T-helper 2 cell treated with Interferon-gamma antibody and Interleukin-4, amounts not matched to agents 5 μg/mL and 100 μg/mL, for 36 hours (primary cell): ENCODE results near the gene SLC25A19.
"Not testable (repeated sequence)": the region's sequence is repeated elsewhere in the genome, so short reads cannot be mapped to it uniquely, and the experiment has no call there.

Experiments used
- DNase-seq: peaks from one replicate; pipeline ENCODE4 v3.0.0; 2021; ENCODE audit warnings: low spot score
- H3K27ac Mint-ChIP-seq: one replicate; pipeline ENCODE4 v1.8.0; 2021; ENCODE audit warnings: mild to moderate bottlenecking, mixed read lengths
- H3K27me3 Mint-ChIP-seq: one replicate; pipeline ENCODE4 v1.8.0; 2021; ENCODE audit warnings: low read depth, mixed read lengths
- H3K36me3 Mint-ChIP-seq: one replicate; pipeline ENCODE4 v1.8.0; 2021; ENCODE audit warnings: low read depth, mixed read lengths
- H3K4me1 Mint-ChIP-seq: one replicate; pipeline ENCODE4 v1.8.0; 2021; ENCODE audit warnings: low read depth, mixed read lengths
- H3K4me3 Mint-ChIP-seq: one replicate; pipeline ENCODE4 v1.8.0; 2022; ENCODE audit warnings: mild to moderate bottlenecking, moderate library complexity, mixed read lengths
- H3K9me3 Mint-ChIP-seq: one replicate; pipeline ENCODE4 v1.8.0; 2021; ENCODE audit warnings: mixed read lengths

SLC25A19 gene

DNA sequence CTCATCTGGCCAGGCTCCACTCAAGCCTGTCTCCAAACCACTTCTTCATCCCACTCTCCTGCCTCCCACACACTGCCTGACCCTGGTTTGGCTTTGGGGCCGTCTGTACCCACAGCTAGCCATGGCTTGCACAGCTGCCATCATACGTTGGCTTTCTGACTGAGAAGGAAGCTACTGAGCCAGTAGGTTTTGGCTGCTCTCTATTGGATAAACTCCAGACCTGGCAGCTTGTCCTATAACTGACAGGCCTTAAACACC lies 22.2 kb downstream of the SLC25A19 start:
- H3K9me3 Mint-ChIP-seq: no peaks in the 10 kb centered on the region
- H3K27ac Mint-ChIP-seq: no peak overlapping the region
- peaks cover 29% of the 10 kb centered on the region for H3K36me3 Mint-ChIP-seq
- H3K4me1 Mint-ChIP-seq: peaks cover 29% of the 10 kb centered on the region
- no peak for DNase-seq
- no peaks in the 10 kb centered on the region for H3K27me3 Mint-ChIP-seq
- no peak overlapping the region for H3K4me3 Mint-ChIP-seq

DNA sequence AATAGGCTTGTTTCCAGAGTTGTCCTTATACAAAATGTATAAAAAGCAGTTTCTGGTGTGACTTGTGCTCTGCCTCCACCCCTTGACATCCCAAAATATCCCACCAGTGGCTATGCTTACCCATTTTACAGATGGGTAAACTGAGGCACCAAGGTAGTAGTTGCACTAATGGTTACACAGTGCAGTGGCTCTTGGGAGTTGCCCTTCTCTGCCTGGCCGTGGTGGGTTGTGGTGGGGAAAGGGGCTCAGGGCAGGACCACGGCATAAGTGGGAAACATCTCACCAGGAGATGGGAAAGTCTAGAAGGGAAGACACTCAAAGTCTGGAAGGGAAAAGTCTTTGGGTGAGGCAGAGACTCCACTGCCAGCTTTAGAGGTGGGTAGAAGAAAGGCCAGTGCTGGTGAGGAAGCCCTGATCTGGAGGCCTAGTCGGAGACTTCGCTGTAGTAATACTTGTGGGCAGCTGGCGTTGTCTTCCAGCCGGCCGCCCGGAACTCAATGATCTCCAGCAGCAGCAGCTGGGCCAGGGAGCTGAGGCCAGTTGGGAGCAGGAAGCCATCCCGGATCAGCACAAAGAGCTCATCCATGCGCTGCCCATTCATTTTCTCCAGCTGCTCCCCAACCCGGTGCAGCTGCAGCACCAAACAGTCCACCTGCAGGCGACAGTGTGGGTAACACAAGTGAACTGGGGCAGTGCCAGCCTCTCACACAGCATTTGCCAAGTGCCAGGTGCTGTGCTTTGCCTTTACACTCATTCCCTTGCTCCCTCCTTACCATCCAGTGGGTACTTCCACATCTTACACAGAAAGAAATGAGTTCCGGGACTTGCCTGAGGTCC lies 22.7 kb downstream of the SLC25A19 start:
- Mint-ChIP-seq H3K27me3 (no peaks in the 10 kb centered on the region), H3K36me3 (peaks cover 30% of the 10 kb centered on the region), H3K4me3 (no peak overlapping the region), H3K9me3 (no peaks in the 10 kb centered on the region), H3K4me1 (peaks cover 27% of the 10 kb centered on the region), H3K27ac (no peak overlapping the region)
- no peak for DNase-seq

DNA sequence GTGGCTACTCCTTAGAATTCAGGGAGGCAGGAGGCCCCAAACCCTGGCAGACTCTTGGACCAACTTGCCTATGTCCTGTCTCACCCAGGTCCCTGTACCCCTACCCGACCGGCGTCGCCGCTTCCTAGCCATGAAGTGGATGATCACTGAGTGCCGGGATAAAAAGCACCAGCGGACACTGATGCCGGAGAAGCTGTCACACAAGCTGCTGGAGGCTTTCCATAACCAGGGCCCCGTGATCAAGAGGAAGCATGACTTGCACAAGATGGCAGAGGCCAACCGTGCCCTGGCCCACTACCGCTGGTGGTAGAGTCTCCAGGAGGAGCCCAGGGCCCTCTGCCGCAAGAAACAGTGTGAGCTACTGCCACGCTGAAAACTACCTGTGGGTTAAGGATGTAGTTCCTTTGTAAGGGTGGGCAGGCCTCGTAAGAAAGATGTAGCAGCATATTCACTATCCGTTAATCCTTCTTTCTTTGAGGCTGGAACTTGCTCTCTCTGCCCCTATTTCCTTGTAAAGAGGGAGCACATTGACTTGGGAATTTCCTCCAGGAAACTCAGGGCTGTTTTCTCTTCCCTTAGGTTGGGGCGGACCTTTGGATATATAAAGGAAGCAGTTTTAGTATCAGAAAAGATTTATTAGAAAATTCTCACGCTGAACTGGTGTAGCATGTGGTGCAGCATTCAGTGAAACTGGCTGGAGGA lies 23.5 kb downstream of the SLC25A19 start:
- Mint-ChIP-seq H3K4me1 (peaks cover 28% of the 10 kb centered on the region), H3K36me3 (peaks cover 31% of the 10 kb centered on the region), H3K4me3 (no peak overlapping the region), H3K9me3 (no peaks in the 10 kb centered on the region), H3K27me3 (no peaks in the 10 kb centered on the region), H3K27ac (no peak overlapping the region)
- no peak for DNase-seq

DNA sequence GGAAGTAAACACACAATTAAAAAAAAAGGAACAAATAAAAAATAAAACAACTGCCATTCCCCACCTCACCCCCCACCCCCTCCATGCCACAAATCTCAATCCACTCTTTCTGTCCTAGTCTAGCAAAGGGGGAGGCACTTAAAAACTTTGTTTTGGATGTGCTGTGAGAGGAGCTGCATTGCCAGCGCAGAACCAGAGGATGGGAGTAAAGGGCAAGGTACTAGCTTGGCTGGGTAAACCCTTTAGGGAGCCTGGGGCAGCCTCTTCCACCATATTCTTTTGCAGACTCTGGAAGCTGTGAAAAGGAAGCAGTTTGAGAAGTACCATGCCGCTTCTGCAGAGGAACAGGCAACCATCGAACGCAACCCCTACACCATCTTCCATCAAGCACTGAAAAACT lies 26.2 kb downstream of the SLC25A19 start:
- Mint-ChIP-seq H3K4me3 (peak overlapping the region; percentile 98), H3K9me3 (no peaks in the 10 kb centered on the region), H3K27me3 (no peaks in the 10 kb centered on the region), H3K27ac (peak overlapping the region; percentile 99), H3K4me1 (peaks cover 37% of the 10 kb centered on the region), H3K36me3 (peaks cover 33% of the 10 kb centered on the region)
- DNase-seq: no peak

GRCh38 chr17:75262112-75262606 lies 27.1 kb downstream of the SLC25A19 start:
- no peaks in the 10 kb centered on the region for H3K27me3 Mint-ChIP-seq
- peak overlapping the region; percentile 98 for H3K4me3 Mint-ChIP-seq
- peaks cover 29% of the 10 kb centered on the region for H3K36me3 Mint-ChIP-seq
- H3K27ac Mint-ChIP-seq: peak overlapping the region; percentile 99
- DNase-seq: no peak
- H3K4me1 Mint-ChIP-seq: peaks cover 40% of the 10 kb centered on the region
- H3K9me3 Mint-ChIP-seq: no peaks in the 10 kb centered on the region

DNA sequence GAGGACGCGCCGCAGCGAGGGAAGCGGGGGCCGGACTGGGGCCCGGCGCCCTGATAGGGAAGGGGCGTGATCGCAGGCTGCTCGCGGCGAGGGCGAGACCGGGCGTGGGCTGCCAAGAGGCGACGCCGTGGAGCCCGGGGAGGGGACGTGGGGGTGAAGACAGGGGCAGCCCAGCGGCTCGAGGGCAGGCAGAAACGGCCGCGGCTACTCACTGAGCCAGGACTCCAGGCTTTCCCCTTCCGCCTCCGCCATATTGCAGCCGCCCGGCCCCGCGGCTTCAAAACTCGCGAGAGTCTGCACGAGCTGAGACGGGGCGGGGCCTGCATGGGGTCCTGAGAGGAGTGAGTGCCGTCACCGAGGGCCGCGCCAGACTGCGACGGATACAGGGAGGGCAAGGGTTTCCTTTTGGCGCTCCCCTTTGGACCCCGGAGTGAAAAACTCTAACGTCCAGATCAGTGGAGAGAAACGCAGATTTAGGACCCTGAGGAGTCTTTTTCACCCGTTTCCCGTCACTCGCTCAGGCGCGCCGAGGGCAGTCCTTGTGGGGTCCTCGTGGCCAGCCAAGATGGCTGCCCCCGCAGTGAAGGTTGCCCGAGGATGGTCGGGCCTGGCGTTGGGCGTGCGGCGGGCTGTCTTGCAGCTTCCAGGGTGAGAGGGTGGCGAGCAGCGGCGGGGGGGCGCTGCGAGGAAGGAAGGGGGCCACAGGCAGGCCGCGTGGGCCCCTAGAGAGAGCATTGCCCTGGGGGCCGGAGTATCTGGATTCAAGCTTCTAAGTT lies 27.7 kb downstream of the SLC25A19 start, which contains the start of the genes GGA3 and MRPS7:
Gene GGA3, minus strand, starts transcription at position 271 of the 776 bp plus-strand sequence. Its CDS starts 19 bp downstream, at position 252.
Gene MRPS7, plus strand, starts transcription at position 544 of the 776 bp plus-strand sequence. Its CDS starts 22 bp downstream, at position 566.
- Mint-ChIP-seq H3K4me1 (peaks cover 40% of the 10 kb centered on the region), H3K27ac (peak within 1 kb of the TSS; percentile 99), H3K36me3 (peaks cover 26% of the 10 kb centered on the region), H3K9me3 (no peaks in the 10 kb centered on the region), H3K4me3 (peak within 1 kb of the TSS; percentile 98), H3K27me3 (no peaks in the 10 kb centered on the region)
- DNase-seq: peak; percentile 93

DNA sequence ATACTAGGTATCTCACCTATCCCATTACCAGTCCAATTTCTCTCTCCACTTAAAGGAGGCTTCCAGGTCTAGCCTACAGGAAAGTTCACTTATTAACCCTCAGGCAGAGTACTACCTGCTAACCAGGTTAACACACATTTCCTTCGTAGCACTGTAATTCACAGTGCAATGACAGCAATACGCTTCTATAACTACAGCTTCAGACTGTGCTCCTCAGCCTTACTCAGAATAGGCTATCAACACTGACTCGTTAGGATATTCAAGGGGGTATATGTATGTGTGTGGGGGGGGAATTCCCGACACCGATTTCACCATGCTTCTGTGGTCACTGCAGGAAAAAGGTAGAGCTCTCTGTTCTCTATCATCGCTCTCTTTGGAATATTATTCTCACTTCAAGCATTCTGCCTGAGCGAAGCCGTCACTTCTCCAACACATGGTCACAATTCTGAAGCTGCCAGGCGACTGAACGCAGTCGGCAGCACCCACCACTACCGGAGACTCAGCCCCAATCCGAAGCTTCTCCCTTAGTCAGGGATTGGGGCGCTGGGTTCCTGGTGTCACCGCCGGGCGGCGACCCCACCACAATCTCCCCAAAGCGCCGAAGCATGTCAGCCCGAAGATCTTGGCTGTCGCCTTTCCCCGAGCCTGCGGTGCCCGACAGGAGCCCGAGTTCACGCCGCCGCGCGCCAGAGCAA lies 28.4 kb downstream of the SLC25A19 start:
- Mint-ChIP-seq H3K4me1 (peaks cover 43% of the 10 kb centered on the region), H3K4me3 (peak overlapping the region; percentile 98)

DNA sequence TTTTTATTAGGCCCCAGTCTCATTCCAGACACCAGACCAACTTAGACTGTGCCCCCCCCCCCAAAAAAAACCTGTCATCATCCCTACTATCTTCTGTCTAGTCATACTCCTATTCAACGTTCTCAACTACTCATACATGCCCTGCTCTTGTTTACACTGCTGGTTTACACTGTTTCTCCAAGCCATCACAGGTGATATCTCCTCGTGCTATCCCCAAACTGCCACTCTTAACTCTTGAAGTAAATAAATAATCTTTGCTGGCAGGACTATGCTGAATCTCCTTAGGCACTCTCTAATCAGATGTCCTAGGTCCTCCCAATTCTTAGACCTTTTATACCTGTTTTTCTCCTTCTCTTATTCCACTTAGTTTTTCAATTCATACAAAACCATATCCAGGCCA lies 32.0 kb downstream of the SLC25A19 start:
- not testable (repeated sequence) for H3K9me3 Mint-ChIP-seq, H3K4me3 Mint-ChIP-seq, DNase-seq, H3K36me3 Mint-ChIP-seq, H3K27me3 Mint-ChIP-seq
- H3K4me1 Mint-ChIP-seq: peaks cover 41% of the 10 kb centered on the region
- H3K27ac Mint-ChIP-seq: peak overlapping the region; percentile 17

More for the DNA sequence above, 28.4 kb downstream of the SLC25A19 start:
- Mint-ChIP-seq H3K27ac (peak overlapping the region; percentile 99), H3K36me3 (peaks cover 24% of the 10 kb centered on the region), H3K27me3 (no peaks in the 10 kb centered on the region), H3K9me3 (no peaks in the 10 kb centered on the region)
- peak; percentile 45 for DNase-seq

DNA sequence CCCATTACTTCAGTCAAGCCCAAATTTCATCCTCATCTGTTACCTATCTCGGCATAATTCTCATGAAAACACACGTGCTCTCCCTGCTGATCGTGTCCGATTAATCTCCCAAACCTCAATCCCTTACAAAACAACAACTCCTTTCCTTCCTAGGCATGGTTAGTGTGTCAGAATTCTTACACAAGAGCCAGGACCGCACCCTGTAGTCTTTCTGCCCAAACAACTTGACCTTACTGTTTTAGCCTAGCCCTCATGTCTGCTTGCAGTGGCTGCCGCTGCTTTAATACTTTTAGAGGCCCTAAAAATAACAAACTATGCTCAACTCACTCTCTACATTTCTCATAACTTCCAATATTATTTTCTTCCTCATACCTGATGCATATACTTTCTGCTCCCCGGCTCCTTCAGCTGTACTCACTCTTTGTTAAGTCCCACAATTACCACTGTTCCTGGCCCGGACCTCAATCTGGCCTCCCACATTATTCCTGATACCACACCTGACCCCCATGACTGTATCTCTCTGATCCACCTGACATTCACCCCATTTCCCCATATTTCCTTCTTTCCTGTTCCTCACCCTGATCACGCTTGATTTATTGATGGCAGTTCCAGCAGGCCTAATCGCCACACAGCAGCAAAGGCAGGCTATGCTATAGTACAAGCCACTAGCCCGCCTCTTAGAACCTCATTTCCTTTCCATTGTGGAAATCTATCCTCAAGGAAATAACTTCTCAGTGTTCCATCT lies 33.1 kb downstream of the SLC25A19 start:
- H3K27me3 Mint-ChIP-seq, H3K9me3 Mint-ChIP-seq, DNase-seq, H3K36me3 Mint-ChIP-seq, H3K4me3 Mint-ChIP-seq: not testable (repeated sequence)
- Mint-ChIP-seq H3K4me1 (peaks cover 44% of the 10 kb centered on the region), H3K27ac (peak overlapping the region; percentile 38)

DNA sequence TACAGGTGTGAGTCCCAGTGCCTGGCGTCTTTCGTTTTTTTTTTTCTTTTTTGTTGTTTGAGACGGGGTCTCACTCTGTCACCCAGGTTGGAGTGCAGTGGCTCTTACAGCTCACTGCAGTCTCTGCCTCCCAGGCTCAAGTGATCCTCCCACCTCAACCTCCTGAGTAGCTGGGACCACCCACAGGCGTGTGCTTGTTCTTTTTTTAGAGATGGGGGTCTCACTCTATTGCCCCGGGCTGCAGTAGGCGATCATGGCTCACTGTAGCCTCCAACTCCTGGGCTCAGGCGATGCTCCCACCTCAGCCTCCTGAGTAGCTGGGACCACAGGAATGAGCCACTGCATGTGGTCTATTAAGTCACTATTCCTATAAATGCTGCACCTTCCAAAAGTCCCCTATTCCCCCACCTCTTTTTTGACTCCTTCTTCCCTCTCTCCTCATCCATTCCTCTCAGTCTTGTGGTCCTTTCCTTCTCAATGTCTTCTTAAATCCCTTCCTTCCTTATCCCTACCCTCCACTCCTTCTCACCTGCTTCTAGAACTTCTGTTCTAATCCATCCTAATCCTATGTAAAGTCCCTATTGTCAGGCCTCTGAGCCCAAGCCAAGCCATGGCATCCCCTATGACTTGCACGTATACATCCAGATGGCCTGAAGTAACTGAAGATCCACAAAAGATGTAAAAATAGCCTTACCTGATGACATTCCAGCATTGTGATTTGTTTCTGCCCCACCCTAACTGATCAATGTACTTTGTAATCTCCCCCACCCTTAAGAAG lies 37.0 kb downstream of the SLC25A19 start:
- Mint-ChIP-seq H3K4me3 (no peak overlapping the region), H3K36me3 (peaks cover 3% of the 10 kb centered on the region), H3K9me3 (no peaks in the 10 kb centered on the region), H3K27me3 (no peaks in the 10 kb centered on the region), H3K4me1 (peaks cover 34% of the 10 kb centered on the region), H3K27ac (peak overlapping the region; percentile 58)
- DNase-seq: no peak

DNA sequence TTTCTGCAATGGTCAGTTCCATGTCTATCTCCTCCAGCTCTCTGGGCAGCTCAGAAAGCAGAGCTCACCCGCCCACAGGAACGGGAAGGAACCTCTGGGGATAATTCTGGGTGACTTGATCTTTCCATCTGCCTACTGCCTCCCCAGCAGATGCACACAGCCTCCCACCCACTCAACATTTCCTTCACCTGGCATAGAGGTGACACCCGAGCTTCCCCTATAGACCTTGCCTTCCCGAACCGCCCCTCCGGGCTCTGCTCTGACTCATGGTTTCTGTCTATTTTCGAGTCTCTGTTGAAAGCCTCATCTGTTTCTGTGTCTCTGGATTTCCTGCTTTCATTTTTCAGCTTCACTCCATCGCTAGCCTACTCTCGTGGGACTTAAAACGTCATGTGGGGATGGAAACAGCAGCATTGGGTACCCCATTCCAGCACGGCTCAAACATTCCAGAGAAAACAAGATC lies 39.2 kb downstream of the SLC25A19 start:
- Mint-ChIP-seq H3K9me3 (no peaks in the 10 kb centered on the region), H3K4me1 (peaks cover 31% of the 10 kb centered on the region)

DNA sequence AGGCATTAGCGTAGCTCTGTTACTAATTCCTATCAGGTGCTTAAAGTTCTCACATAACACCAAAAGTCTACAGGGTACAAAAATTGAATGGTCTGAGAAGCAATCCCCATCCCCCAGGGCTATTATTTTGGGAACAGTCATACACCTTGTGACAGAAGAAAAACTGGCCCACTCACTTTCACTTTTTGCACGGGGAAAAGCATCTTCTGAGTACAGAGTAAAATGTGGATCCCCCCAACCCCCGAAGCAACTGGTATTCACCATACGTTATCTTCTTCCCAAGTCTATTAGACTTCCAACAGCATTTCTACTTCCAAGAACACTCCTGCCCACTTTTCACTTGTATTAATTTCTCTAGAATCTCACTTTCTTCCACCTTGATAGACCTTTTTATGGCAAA lies 39.7 kb downstream of the SLC25A19 start:
- peak overlapping the region; percentile 79 for H3K4me3 Mint-ChIP-seq
- no peaks in the 10 kb centered on the region for H3K9me3 Mint-ChIP-seq
- no peaks in the 10 kb centered on the region for H3K27me3 Mint-ChIP-seq
- peaks cover 19% of the 10 kb centered on the region for H3K36me3 Mint-ChIP-seq
- peaks cover 32% of the 10 kb centered on the region for H3K4me1 Mint-ChIP-seq
- DNase-seq: no peak
- peak overlapping the region; percentile 95 for H3K27ac Mint-ChIP-seq

More for the DNA sequence above, 39.2 kb downstream of the SLC25A19 start:
- Mint-ChIP-seq H3K27me3 (no peaks in the 10 kb centered on the region), H3K27ac (peak overlapping the region; percentile 95), H3K36me3 (peaks cover 17% of the 10 kb centered on the region), H3K4me3 (peak overlapping the region; percentile 79)
- peak; percentile 85 for DNase-seq
